Non-pigmented ciliary epithelial cell (primary cell): ENCODE data around the gene SMYD4.
"Not testable (repeated sequence)": the region's sequence is repeated elsewhere in the genome, so short reads cannot be mapped to it uniquely, and the experiment has no call there.

Experiments
- DNase-seq: peaks from one replicate; pipeline ENCODE4 v3.0.0-alpha.2; 2010; ENCODE audit warnings: low read depth

Gene SMYD4

GRCh38 chr17:1779571-1780131 is 50.1 kb downstream of the SMYD4 start:
- DNase-seq = peak; percentile 85

GRCh38 chr17:1776857-1777256 is 52.8 kb downstream of the SMYD4 start:
- no peak for DNase-seq

GRCh38 chr17:1776328-1776727 is 53.4 kb downstream of the SMYD4 start:
- DNase-seq = no peak

- no peak for DNase-seq
These were observed 55.1 kb downstream of the SMYD4 start for GRCh38 chr17:1774390-1775176.

GRCh38 chr17:1773696-1774181 is 56.0 kb downstream of the SMYD4 start:
- no peak for DNase-seq

GRCh38 chr17:1773000-1773695 is 56.6 kb downstream of the SMYD4 start:
- not testable (repeated sequence) for DNase-seq

- DNase-seq = no peak
These were observed 59.8 kb downstream of the SMYD4 start for GRCh38 chr17:1769822-1770477.

- no peak for DNase-seq
These were observed 62.3 kb downstream of the SMYD4 start for GRCh38 chr17:1767358-1767757.

GRCh38 chr17:1766382-1767135 is 63.1 kb downstream of the SMYD4 start:
- DNase-seq = no peak

GRCh38 chr17:1765576-1765975 is 64.1 kb downstream of the SMYD4 start:
- no peak for DNase-seq

GRCh38 chr17:1764705-1765104 is 65.0 kb downstream of the SMYD4 start:
- not testable (repeated sequence) for DNase-seq

GRCh38 chr17:1764284-1764683 is 65.4 kb downstream of the SMYD4 start:
- DNase-seq = no peak

- DNase-seq = no peak
These were observed 66.5 kb downstream of the SMYD4 start for GRCh38 chr17:1762901-1763898.

- DNase-seq = no peak
These were observed 67.3 kb downstream of the SMYD4 start for GRCh38 chr17:1762233-1762900.

- DNase-seq = no peak
These were observed 70.2 kb downstream of the SMYD4 start for GRCh38 chr17:1759529-1759928.

GRCh38 chr17:1758807-1759206 is 70.9 kb downstream of the SMYD4 start:
- no peak for DNase-seq

- no peak for DNase-seq
These were observed 73.9 kb downstream of the SMYD4 start for GRCh38 chr17:1755827-1756262.

GRCh38 chr17:1755252-1755826 is 74.4 kb downstream of the SMYD4 start:
- no peak for DNase-seq

- no peak for DNase-seq
These were observed 75.1 kb downstream of the SMYD4 start for GRCh38 chr17:1754430-1755112.
